Ishikawa (cell line): ENCODE results near the gene TBX2.

Source experiments
- CEBPB ChIP-seq: IDR thresholded peaks from 2 replicates; pipeline ENCODE4 v1.6.1; 2012
- CREB1 ChIP-seq: IDR thresholded peaks from 2 replicates; pipeline ENCODE4 v1.6.1; 2012; ENCODE audit warnings: low read depth
- EGR1 ChIP-seq: IDR thresholded peaks from 2 replicates; pipeline ENCODE4 v1.6.1; 2012
- FOXM1 ChIP-seq: IDR thresholded peaks from 2 replicates; pipeline ENCODE4 v1.6.1; 2012; ENCODE audit warnings: low read depth, borderline replicate concordance
- MAX ChIP-seq: IDR thresholded peaks from 2 replicates; pipeline ENCODE4 v1.6.1; 2012
- USF1 ChIP-seq: IDR thresholded peaks from 2 replicates; pipeline ENCODE4 v1.6.1; 2012

GRCh38 chr17:61383689-61384201 lies 15.9 kb upstream of the TBX2 start:
- TF ChIP-seq CEBPB (no peak), EGR1 (no peak), FOXM1 (no peak), CREB1 (no peak), USF1 (no peak), MAX (no peak)
